ENCODE measurements around the gene FRG2B.
"Not testable (repeated sequence)": the region's sequence is repeated elsewhere in the genome, so short reads cannot be mapped to it uniquely, and the experiment has no call there.

DNA sequence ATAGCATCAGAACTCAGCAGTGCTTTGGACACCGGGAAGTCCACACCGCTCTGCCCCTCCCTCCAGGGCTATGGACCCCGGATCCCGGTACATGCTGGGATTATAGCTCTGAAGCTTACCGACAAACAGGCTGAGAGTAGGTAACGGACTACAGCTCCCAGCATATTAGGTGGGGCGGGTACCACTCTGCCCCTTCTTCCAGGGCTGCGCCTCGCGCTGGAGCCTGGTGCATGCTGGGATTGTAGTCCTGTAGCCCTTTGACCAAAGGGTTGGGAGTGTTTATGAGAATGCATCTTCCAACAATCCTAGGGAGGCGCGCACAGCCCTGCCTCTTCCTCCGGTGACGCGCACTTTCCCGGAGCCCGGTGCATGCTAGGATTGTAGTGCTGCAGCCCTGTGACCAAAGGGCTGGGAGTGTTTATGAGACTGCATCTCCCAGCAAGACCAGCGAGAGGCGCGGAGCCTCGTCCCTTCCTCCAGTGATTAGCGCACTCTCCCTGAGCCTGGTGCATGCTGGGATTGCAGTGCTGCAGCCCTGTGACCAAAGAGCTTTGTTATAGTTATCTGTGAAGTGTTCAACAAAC lies 22.4 kb upstream of the FRG2B start:
- not testable (repeated sequence) for TF ChIP-seq POLR2A (IDR thresholded peaks at IDR 0.05; ENCODE audit: low read depth, low read length); POLR2AphosphoS5 (IDR thresholded peaks at IDR 0.05; ENCODE audit: low read depth, low read length); PAX5 (IDR thresholded peaks at IDR 0.05; ENCODE audit: insufficient read depth, low read length, severe bottlenecking)
